Heart right ventricle (tissue), 16 donors: Measurements from ENCODE around the gene ELFN1. TPM values are rescaled to one million over a fixed set of nuclear protein-coding genes. Genes with fewer than 3 reads are reported as not detected.
A peak's percentile ranks its signal among the peaks of the same experiment; 100 is the strongest.

Source experiments
- ATAC-seq, 8 donors: fragments of 200-7000 bp; cut with Tn5 transposase; one replicate each; pipeline ENCODE4 v1.9.1; 2020; ENCODE audit warnings: mild to moderate bottlenecking in 8 of 8, moderate library complexity in 8 of 8, moderate number of reproducible peaks in 1 of 8
- DNase-seq, 2 donors: peaks; one replicate each; pipeline ENCODE4 v3.0.0-alpha.2; 2020
- H3K27ac ChIP-seq, 10 donors: fragments of 200-600 bp; sonication (generic) in 2 of 10; one replicate each; pipeline versions ENCODE4 v1.5.0 to v1.8.0; 2020 to 2022; ENCODE audit warnings: mild to moderate bottlenecking in 3 of 10
- H3K27me3 ChIP-seq, 7 donors: fragments of 200-600 bp; one replicate each; pipeline ENCODE4 v1.8.0; 2021 to 2022; ENCODE audit warnings: mild to moderate bottlenecking in 2 of 7
- H3K36me3 ChIP-seq, 9 donors: fragments of 200-600 bp; sonication (generic) in 1 of 9; one replicate each; pipeline versions ENCODE4 v1.5.0 to v1.8.0; 2020 to 2022; ENCODE audit warnings: mild to moderate bottlenecking in 2 of 9
- H3K4me1 ChIP-seq, 9 donors: fragments of 200-600 bp; sonication (generic) in 1 of 9; one replicate each; pipeline versions ENCODE4 v1.5.0 to v1.8.0; 2020 to 2022; ENCODE audit warnings: mild to moderate bottlenecking in 4 of 9
- H3K4me3 ChIP-seq, 10 donors: fragments of 200-600 bp; sonication (generic) in 2 of 10; one replicate each; pipeline versions ENCODE4 v1.5.0 to v1.8.0; 2020 to 2022; ENCODE audit warnings: mild to moderate bottlenecking in 7 of 10, moderate library complexity in 2 of 10
- H3K9me3 ChIP-seq, 11 donors: fragments of 200-600 bp in 10 of 11; sonication (generic) in 2 of 11; one replicate each; pipeline versions ENCODE4 v1.5.0 to v1.8.0; 2013 to 2022; ENCODE audit warnings: mild to moderate bottlenecking in 2 of 11, control low read depth in 1 of 11, moderate library complexity in 1 of 11
- CTCF ChIP-seq, 9 donors: fragments of 200-600 bp; sonication (generic) in 2 of 9; IDR thresholded peaks; one replicate each; pipeline versions ENCODE4 v1.5.0 to v1.8.0; 2021 to 2022; ENCODE audit warnings: antibody characterized with exemption in 9 of 9, mild to moderate bottlenecking in 5 of 9, moderate library complexity in 1 of 9
- WGBS, 2 donors: extraction: QIAGEN DNeasy Blood & Tissue Kit; methylation state at CpG; one replicate each; pipeline ENCODE4 v1.1.7; 2013; ENCODE audit warnings: inconsistent platforms in 1 of 2; 5-methylcytosine and 5-hydroxymethylcytosine counted together
- intact Hi-C, 10 donors: fragments of 100-400 bp; cut with DNase I; formaldehyde crosslinking; loops; one replicate each; pipeline versions ENCODE4 v1.11.1 to v1.14.2; 2022
- polyA plus RNA-seq, 2 donors: library from polyadenylated mRNA; stranded (reverse); fragments of 200-250 nt; gene quantifications; one replicate each; pipeline ENCODE4 v1.2.3, GENCODE V29; 2013
- total RNA-seq, 10 donors: library from RNA; stranded (reverse); fragmentation: NEBNext Ultra II Directional in 3 of 10; extraction: Animal tissue kit (Norgen Biotek cat#: 25700) in 3 of 10; gene quantifications; one replicate each; pipeline versions ENCODE4 v1.2.1 to v1.2.4, GENCODE V29; 2021 to 2023
- donor health status: Arrhythmogenic right ventricular cardiomyopathy.
- donor health status: ischemic (EF 13 %, LVEDD 7.1; RV severe dilation, severe dysfunction).
- donor health status: healthy with polysubstance abuse.
- donor health status: DM: no; HTN: yes; CAD: no.
- donor health status: DM: no; HTN: no; CAD: no.
- donor health status: ischemic (EF 25% LVEDD 6.9; RV normal size, moderate dysfunction).
- donor health status: ischemic (EF 25% LVEDD 5.7; RV mildly dilated, moderate dysfunction).
- donor health status: healthy.
- donor health status: DM: yes; HTN: yes; CAD: no.
- donor health status: Ischemic cardiomyopathy.
- donor health status: ischemic (EF 35%, LVEDD 5.7; RV mildly dilated, moderate dysfunction).
- donor health status: nonischemic (EF 11% LVEDD 7.7; RV severe dilation, severe dysfunction).
- donor health status: DM: yes; HTN: yes; CAD: no.
- donor health status: PGD.
- donor health status: ischemic (EF 29% LVEDD 5.4; RV normal size, mild dysfunction).
- donor health status: nonischemic (EF 23%, LVEDD 6.1; RV moderate dilation, normal function).

Gene ELFN1
- total and polyA plus RNA-seq, 12 donors, result 3.0 to 9.5 (median 6.0) TPM

GRCh38 chr7:1715331-1715625 lies 45.2 kb downstream of the ELFN1 start:
- Histone ChIP-seq H3K27me3 (no peaks in the 10 kb centered on the region), H3K4me3 (no peak overlapping the region), H3K36me3 (peaks cover 0 to 4% (median 0%) of the 10 kb centered on the region in 9 donors), H3K9me3 (peaks cover 0 to 3% (median 0%) of the 10 kb centered on the region in 11 donors), H3K27ac (no peak overlapping the region), H3K4me1 (peaks cover 5 to 48% (median 36%) of the 10 kb centered on the region in 9 donors)
- no peak for TF ChIP-seq CTCF (IDR thresholded peaks at IDR 0.05)
- WGBS, 2 donors, result 88 to 91% methylated on average over 5 of the region's 5 CpGs
- ATAC-seq, result no peak
- no peak for DNase-seq
- intact Hi-C loops, result no loop called here

GRCh38 chr7:1715671-1716074 lies 45.6 kb downstream of the ELFN1 start:
- Histone ChIP-seq H3K4me1 (peaks cover 5 to 52% (median 39%) of the 10 kb centered on the region in 9 donors), H3K4me3 (no peak overlapping the region), H3K27ac (no peak overlapping the region), H3K27me3 (no peaks in the 10 kb centered on the region), H3K36me3 (peaks cover 0 to under 1% (median 0%) of the 10 kb centered on the region in 9 donors), H3K9me3 (peaks cover 0 to 3% (median 0%) of the 10 kb centered on the region in 11 donors)
- ATAC-seq, result no peak
- 80 to 85% methylated on average over 6 of the region's 6 CpGs for WGBS, 2 donors
- no peak for DNase-seq
- intact Hi-C loops, result no loop called here
- no peak for TF ChIP-seq CTCF (IDR thresholded peaks at IDR 0.05)

- no peak for DNase-seq
- no peaks in the 10 kb centered on the region for H3K27me3 ChIP-seq
- no peaks in the 10 kb centered on the region for H3K36me3 ChIP-seq
- no peak overlapping the region for H3K4me3 ChIP-seq
- H3K4me1 ChIP-seq, result peaks cover 5 to 57% (median 39%) of the 10 kb centered on the region in 9 donors
- WGBS, 2 donors, result 67 to 82% methylated on average over 20 of the region's 20 CpGs
- peak in 1 of 8 donors; percentile 8 for ATAC-seq
- peaks cover 0 to 3% (median 0%) of the 10 kb centered on the region in 11 donors for H3K9me3 ChIP-seq
- intact Hi-C loops, result no loop called here
- TF ChIP-seq CTCF (IDR thresholded peaks at IDR 0.05), result no peak
- no peak overlapping the region for H3K27ac ChIP-seq
Observed at GRCh38 chr7:1716263-1717094, 46.4 kb downstream of the ELFN1 start.

GRCh38 chr7:1717095-1717483 lies 47.0 kb downstream of the ELFN1 start:
- TF ChIP-seq CTCF (IDR thresholded peaks at IDR 0.05), result no peak
- WGBS, 2 donors, result 95 to 97% methylated on average over 10 of the region's 10 CpGs
- peaks cover 5 to 57% (median 39%) of the 10 kb centered on the region in 9 donors for H3K4me1 ChIP-seq
- H3K4me3 ChIP-seq, result no peak overlapping the region
- DNase-seq (no peak), ATAC-seq (no peak)
- H3K9me3 ChIP-seq, result peaks cover 0 to 3% (median 0%) of the 10 kb centered on the region in 11 donors
- intact Hi-C loops, result no loop called here
- H3K27me3 ChIP-seq, result no peaks in the 10 kb centered on the region
- H3K27ac ChIP-seq, result no peak overlapping the region
- H3K36me3 ChIP-seq, result no peaks in the 10 kb centered on the region
